Kidney glomerular epithelial cell (primary cell): ENCODE measurements around the gene ABCD1.
A peak's percentile ranks its signal among the peaks of the same experiment; 100 is the strongest.
"Not testable (repeated sequence)": the region's sequence is repeated elsewhere in the genome, so short reads cannot be mapped to it uniquely, and the experiment has no call there.

ENCODE experiments used
- DNase-seq: peaks from one replicate; lab custom pipeline; 2025; lab: John Stamatoyannopoulos, UW

Gene ABCD1

GRCh38 chrX:153724252-153725038 lies at the start of gene ABCD1, which contains the start of gene BCAP31:
Gene ABCD1 (plus strand): TSS chrX:153724856. CDS start chrX:153725267, 411 bp downstream.
Gene BCAP31 (minus strand): TSS chrX:153724387. CDS start chrX:153723244, 1,143 bp downstream.
- peak; percentile 78 for DNase-seq

- no peak for DNase-seq
Observed at GRCh38 chrX:153681175-153681574, 43.5 kb upstream of the ABCD1 start.

GRCh38 chrX:153683486-153683885 lies 41.2 kb upstream of the ABCD1 start:
- DNase-seq: not testable (repeated sequence)

GRCh38 chrX:153684467-153685155 lies 40.0 kb upstream of the ABCD1 start:
- no peak for DNase-seq

- DNase-seq: no peak
Observed at GRCh38 chrX:153685156-153685536, 39.5 kb upstream of the ABCD1 start.

GRCh38 chrX:153685751-153686696 lies 38.6 kb upstream of the ABCD1 start:
- no peak for DNase-seq

GRCh38 chrX:153686711-153687110 lies 37.9 kb upstream of the ABCD1 start:
- DNase-seq: no peak

- DNase-seq: no peak
Observed at GRCh38 chrX:153687121-153688039, 37.3 kb upstream of the ABCD1 start, which contains the start of gene SLC6A8. Gene SLC6A8 (plus strand): TSS chrX:153687926. CDS start chrX:153688575, 649 bp downstream.

- no peak for DNase-seq
Observed at GRCh38 chrX:153688071-153688470, 36.6 kb upstream of the ABCD1 start.

GRCh38 chrX:153688506-153688905 lies 36.1 kb upstream of the ABCD1 start:
- DNase-seq: no peak

GRCh38 chrX:153688911-153689590 lies 35.6 kb upstream of the ABCD1 start:
- DNase-seq: no peak

- no peak for DNase-seq
Observed at GRCh38 chrX:153689654-153690465, 34.8 kb upstream of the ABCD1 start.

GRCh38 chrX:153690466-153690865 lies 34.2 kb upstream of the ABCD1 start:
- no peak for DNase-seq

- DNase-seq: not testable (repeated sequence)
Observed at GRCh38 chrX:153691032-153691827, 33.4 kb upstream of the ABCD1 start.

- DNase-seq: no peak
Observed at GRCh38 chrX:153692003-153692402, 32.7 kb upstream of the ABCD1 start.

GRCh38 chrX:153692611-153693156 lies 32.0 kb upstream of the ABCD1 start:
- DNase-seq: no peak

- no peak for DNase-seq
Observed at GRCh38 chrX:153693216-153694086, 31.2 kb upstream of the ABCD1 start.
